A172 (cell line): ENCODE measurements around the gene CEACAM8. TPM values are rescaled to one million over a fixed set of nuclear protein-coding genes. Genes with fewer than 3 reads are reported as not detected.
"Not testable (repeated sequence)": the region's sequence is repeated elsewhere in the genome, so short reads cannot be mapped to it uniquely, and the experiment has no call there.

Source experiments
- DNase-seq: peaks from one replicate; pipeline ENCODE4 v3.0.0-alpha.2; 2015; ENCODE audit warnings: low spot score
- total RNA-seq: library from RNA; depleted of rRNA; stranded (reverse); fragments of >200 nt; shearing (Covaris generic); gene quantifications from 2 replicates; pipeline ENCODE4 v1.2.3, GENCODE V29; 2014; rRNA removed

The CEACAM8 gene
- total RNA-seq, result not detected in 2 replicates

GRCh38 chr19:42594617-42595489 is at the start of gene CEACAM8:
Gene CEACAM8, minus strand, starts transcription at chr19:42594924. Its CDS starts 96 bp downstream, at chr19:42594828.
- DNase-seq, result no peak

- not testable (repeated sequence) for DNase-seq
Observed at GRCh38 chr19:42639324-42640092, 44.8 kb upstream of the CEACAM8 start.

- DNase-seq, result no peak
Observed at GRCh38 chr19:42635233-42635539, 40.5 kb upstream of the CEACAM8 start.

- DNase-seq, result peak; percentile 56
Observed at GRCh38 chr19:42634409-42635232, 39.9 kb upstream of the CEACAM8 start.

GRCh38 chr19:42629191-42629590 is 34.5 kb upstream of the CEACAM8 start:
- peak; percentile 19 for DNase-seq

GRCh38 chr19:42628411-42629140 is 33.9 kb upstream of the CEACAM8 start:
- DNase-seq, result no peak

- DNase-seq, result no peak
Observed at GRCh38 chr19:42627916-42628315, 33.2 kb upstream of the CEACAM8 start.

GRCh38 chr19:42626181-42626580 is 31.5 kb upstream of the CEACAM8 start:
- DNase-seq, result no peak

- no peak for DNase-seq
Observed at GRCh38 chr19:42619271-42619670, 24.5 kb upstream of the CEACAM8 start.

- no peak for DNase-seq
Observed at GRCh38 chr19:42613666-42614065, 18.9 kb upstream of the CEACAM8 start.

- not testable (repeated sequence) for DNase-seq
Observed at GRCh38 chr19:42610401-42610915, 15.7 kb upstream of the CEACAM8 start.

GRCh38 chr19:42606660-42607351 is 12.1 kb upstream of the CEACAM8 start:
- DNase-seq, result peak; percentile 70

- DNase-seq, result peak; percentile 35
Observed at GRCh38 chr19:42601811-42602443, 7.2 kb upstream of the CEACAM8 start.

- DNase-seq, result peak; percentile 10
Observed at GRCh38 chr19:42596391-42597072, 1.8 kb upstream of the CEACAM8 start.

GRCh38 chr19:42595550-42596172 is 937 bp upstream of the CEACAM8 start:
- no peak for DNase-seq

GRCh38 chr19:42589792-42590191 is 4.9 kb downstream of the CEACAM8 start:
- no peak for DNase-seq

GRCh38 chr19:42584466-42584865 is 10.3 kb downstream of the CEACAM8 start:
- DNase-seq, result no peak

GRCh38 chr19:42577016-42577415 is 17.7 kb downstream of the CEACAM8 start:
- no peak for DNase-seq

- no peak for DNase-seq
Observed at GRCh38 chr19:42576241-42576640, 18.5 kb downstream of the CEACAM8 start.
